Tibial nerve (tissue), 4 donors: ENCODE results near the gene BEX1.

Experiments
- CTCF ChIP-seq, 5 experiments: fragments of 200-600 bp in 3 of 5; fragments of 450-650 bp in 2 of 5; sonication (generic) in 3 of 5; IDR thresholded peaks; one replicate each; pipeline ENCODE4 v1.5.1; 2016 to 2019; ENCODE audit warnings: antibody characterized with exemption in 5 of 5, mild to moderate bottlenecking in 3 of 5, moderate library complexity in 2 of 5
- EP300 ChIP-seq, 2 donors: sonication (generic); formaldehyde crosslinking; IDR thresholded peaks; one replicate each; pipeline ENCODE4 v1.6.1; 2017; ENCODE audit warnings: antibody characterized with exemption in 2 of 2, mild to moderate bottlenecking in 1 of 2
- POLR2A ChIP-seq, 2 donors: fragments of 450-650 bp; IDR thresholded peaks; one replicate each; pipeline ENCODE4 v1.6.1; 2017; ENCODE audit warnings: antibody characterized with exemption in 2 of 2, mild to moderate bottlenecking in 2 of 2, moderate library complexity in 2 of 2

GRCh38 chrX:103098488-103098887 is 34.5 kb upstream of the BEX1 start:
- TF ChIP-seq CTCF (IDR thresholded peaks at IDR 0.05), result no peak
- TF ChIP-seq POLR2A (IDR thresholded peaks at IDR 0.05), result no peak
- no peak for TF ChIP-seq EP300 (IDR thresholded peaks at IDR 0.05)
